Testis (tissue), 5 donors: ENCODE results near the gene SLC39A12. TPM values are rescaled to one million over a fixed set of nuclear protein-coding genes. Genes with fewer than 3 reads are reported as not detected.

Source experiments
- DNase-seq: peaks from one replicate; pipeline ENCODE4 v3.0.0-alpha.2; 2019
- H3K27ac ChIP-seq, 2 donors: fragments of 200-600 bp; sonication (generic); one replicate each; pipeline ENCODE4 v1.5.1; 2019
- H3K27me3 ChIP-seq: fragments of 200-600 bp; sonication (generic); one replicate; pipeline ENCODE4 v1.5.1; 2019
- H3K36me3 ChIP-seq: fragments of 200-600 bp; sonication (generic); one replicate; pipeline ENCODE4 v1.5.1; 2017; ENCODE audit warnings: low read depth; ENCODE audit errors: missing control alignments
- H3K4me1 ChIP-seq: fragments of 200-600 bp; sonication (generic); one replicate; pipeline ENCODE4 v1.5.1; 2019
- H3K4me3 ChIP-seq, 2 donors: fragments of 200-600 bp; sonication (generic); one replicate each; pipeline ENCODE4 v1.5.1; 2017 to 2019
- H3K9me3 ChIP-seq: fragments of 200-600 bp; sonication (generic); one replicate; pipeline ENCODE4 v1.5.1; 2017
- POLR2A ChIP-seq: fragments of 450-650 bp; IDR thresholded peaks from one replicate; pipeline ENCODE4 v1.6.1; 2017; ENCODE audit warnings: antibody characterized with exemption, mild to moderate bottlenecking, moderate library complexity
- WGBS, 2 donors: methylation state at CpG; one replicate each; pipeline ENCODE4 v1.1.5; 2018; 5-methylcytosine and 5-hydroxymethylcytosine counted together
- intact Hi-C: fragments of 100-400 bp; cut with DNase I; formaldehyde crosslinking; loops from one replicate; pipeline ENCODE4 v1.15.1; 2023; ENCODE audit warnings: low total_unique reads
- long read RNA-seq, 2 donors: transcript quantifications; one replicate each; lab custom pipeline, GENCODE V29; 2026
- polyA plus RNA-seq: library from polyadenylated mRNA; stranded (reverse); fragments of 350-450 nt; fragmentation: Illumina TruSeq; extraction: RNeasy Lipid Tissue Mini Kit (QIAGEN cat#74804); gene quantifications from one replicate; pipeline ENCODE4 v1.2.3, GENCODE V29; 2014; ENCODE audit warnings: low read depth, low replicate concordance; ENCODE audit not compliant: insufficient read depth
- total RNA-seq, 2 donors: library from RNA; depleted of rRNA; stranded (reverse); fragments of >200 nt; gene quantifications; one replicate each; pipeline ENCODE4 v1.2.3, GENCODE V29; 2016
- TF ChIP-seq, protein P1 (sequence below), 3 experiments: fragments of 450-650 bp in 2 of 3; fragments of 200-600 bp in 1 of 3; sonication (generic) in 1 of 3; IDR thresholded peaks; one replicate each; pipeline ENCODE4 v1.5.1; 2016 to 2019; ENCODE audit warnings: antibody characterized with exemption in 3 of 3, mild to moderate bottlenecking in 2 of 3, moderate library complexity in 1 of 3

SLC39A12 gene
- total RNA-seq (under 1 TPM; 0.47 to 0.68 TPM), polyA plus RNA-seq (0.38 TPM)
- long read RNA-seq, donor 1, result 0 reads
- long read RNA-seq, donor 2, result 0 reads

GRCh38 chr10:17951868-17952371 lies at the start of gene SLC39A12:
TSS of gene SLC39A12 (plus strand) at chr10:17951918. CDS start at chr10:17953277, 1,359 bp downstream.
- Histone ChIP-seq H3K27me3 (no peaks in the 10 kb centered on the region), H3K9me3 (no peaks in the 10 kb centered on the region), H3K36me3 (no peaks in the 10 kb centered on the region), H3K4me3 (peak within 1 kb of the TSS in 1 of 2 donors; percentile 42), H3K27ac (no peak within 1 kb of the TSS), H3K4me1 (no peaks in the 10 kb centered on the region)
- no peak for TF ChIP-seq POLR2A
- TF ChIP-seq, protein P1, sequence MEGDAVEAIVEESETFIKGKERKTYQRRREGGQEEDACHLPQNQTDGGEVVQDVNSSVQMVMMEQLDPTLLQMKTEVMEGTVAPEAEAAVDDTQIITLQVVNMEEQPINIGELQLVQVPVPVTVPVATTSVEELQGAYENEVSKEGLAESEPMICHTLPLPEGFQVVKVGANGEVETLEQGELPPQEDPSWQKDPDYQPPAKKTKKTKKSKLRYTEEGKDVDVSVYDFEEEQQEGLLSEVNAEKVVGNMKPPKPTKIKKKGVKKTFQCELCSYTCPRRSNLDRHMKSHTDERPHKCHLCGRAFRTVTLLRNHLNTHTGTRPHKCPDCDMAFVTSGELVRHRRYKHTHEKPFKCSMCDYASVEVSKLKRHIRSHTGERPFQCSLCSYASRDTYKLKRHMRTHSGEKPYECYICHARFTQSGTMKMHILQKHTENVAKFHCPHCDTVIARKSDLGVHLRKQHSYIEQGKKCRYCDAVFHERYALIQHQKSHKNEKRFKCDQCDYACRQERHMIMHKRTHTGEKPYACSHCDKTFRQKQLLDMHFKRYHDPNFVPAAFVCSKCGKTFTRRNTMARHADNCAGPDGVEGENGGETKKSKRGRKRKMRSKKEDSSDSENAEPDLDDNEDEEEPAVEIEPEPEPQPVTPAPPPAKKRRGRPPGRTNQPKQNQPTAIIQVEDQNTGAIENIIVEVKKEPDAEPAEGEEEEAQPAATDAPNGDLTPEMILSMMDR (IDR thresholded peaks at IDR 0.05), result no peak
- intact Hi-C loops, result no loop called here
- no peak for DNase-seq
- WGBS, 2 donors, result 53 to 57% methylated on average over 3 of the region's 3 CpGs

- DNase-seq, result no peak
- no peaks in the 10 kb centered on the region for H3K36me3 ChIP-seq
- no peak overlapping the region for H3K27ac ChIP-seq
- H3K27me3 ChIP-seq, result no peaks in the 10 kb centered on the region
- no peaks in the 10 kb centered on the region for H3K9me3 ChIP-seq
- no peak overlapping the region for H3K4me3 ChIP-seq
- no peaks in the 10 kb centered on the region for H3K4me1 ChIP-seq
- TF ChIP-seq, protein P1 (IDR thresholded peaks at IDR 0.05), result no peak
- no peak for TF ChIP-seq POLR2A
- 59 to 64% methylated on average over 2 of the region's 2 CpGs for WGBS, 2 donors
- intact Hi-C loops, result no loop called here
Observed at GRCh38 chr10:17904564-17904963, 47.2 kb upstream of the SLC39A12 start.

DNA sequence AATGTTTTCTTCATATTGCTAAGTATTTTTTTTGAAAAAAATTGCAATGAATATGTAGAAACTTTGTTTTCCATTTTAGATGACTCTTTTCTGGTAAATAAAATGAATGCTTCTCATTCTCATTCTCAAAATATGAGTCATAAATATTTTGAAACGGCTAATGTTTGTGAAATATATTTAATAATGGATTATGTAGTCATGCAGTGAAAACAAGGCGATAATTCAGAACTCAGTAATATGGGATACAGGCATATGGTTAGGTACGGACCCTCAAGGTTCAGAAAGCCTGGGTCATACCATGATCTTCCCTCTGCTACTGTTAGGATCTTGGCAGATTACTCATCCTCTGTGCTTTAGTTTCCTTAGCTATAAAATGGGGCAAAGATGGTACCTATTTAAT lies 46.2 kb upstream of the SLC39A12 start:
- intact Hi-C loops, result no loop called here
- DNase-seq, result no peak
- H3K27ac ChIP-seq, result no peak overlapping the region
- no peaks in the 10 kb centered on the region for H3K27me3 ChIP-seq
- H3K4me3 ChIP-seq, result no peak overlapping the region
- H3K36me3 ChIP-seq, result no peaks in the 10 kb centered on the region
- TF ChIP-seq, protein P1 (IDR thresholded peaks at IDR 0.05), result no peak
- TF ChIP-seq POLR2A, result no peak
- 86 to 95% methylated on average over 3 of the region's 3 CpGs for WGBS, 2 donors
- no peaks in the 10 kb centered on the region for H3K4me1 ChIP-seq
- H3K9me3 ChIP-seq, result no peaks in the 10 kb centered on the region

GRCh38 chr10:17906002-17906401 lies 45.7 kb upstream of the SLC39A12 start:
- DNase-seq, result no peak
- Histone ChIP-seq H3K4me3 (no peak overlapping the region), H3K36me3 (no peaks in the 10 kb centered on the region), H3K27me3 (no peaks in the 10 kb centered on the region), H3K27ac (no peak overlapping the region), H3K9me3 (no peaks in the 10 kb centered on the region), H3K4me1 (no peaks in the 10 kb centered on the region)
- intact Hi-C loops, result no loop called here
- TF ChIP-seq, protein P1 (IDR thresholded peaks at IDR 0.05), result no peak
- no peak for TF ChIP-seq POLR2A
- 64 to 67% methylated on average over 1 of the region's 1 CpG for WGBS, 2 donors

DNA sequence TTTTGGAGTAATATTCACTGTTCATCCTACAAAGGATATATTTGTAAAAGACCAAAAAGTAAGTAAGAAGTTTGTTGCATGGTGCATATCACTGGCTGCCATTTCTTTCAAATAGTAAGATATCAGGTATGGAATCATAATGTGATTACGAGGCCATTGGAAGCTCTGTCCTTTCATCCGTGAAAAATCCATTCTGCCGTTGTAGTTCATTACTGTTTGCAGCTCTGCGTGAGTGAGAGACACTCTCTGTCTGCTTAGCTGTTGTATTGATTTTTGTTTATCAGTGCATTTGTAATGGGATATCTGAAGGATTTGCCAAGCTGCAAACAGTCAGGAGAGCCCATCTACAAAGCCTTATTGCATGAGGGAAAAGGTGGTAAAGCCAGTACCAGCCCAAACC lies 44.1 kb upstream of the SLC39A12 start:
- H3K4me1 ChIP-seq, result no peaks in the 10 kb centered on the region
- WGBS, 2 donors, result 93% methylated on average over 4 of the region's 4 CpGs
- H3K4me3 ChIP-seq, result no peak overlapping the region
- H3K27ac ChIP-seq, result no peak overlapping the region
- H3K27me3 ChIP-seq, result no peaks in the 10 kb centered on the region
- no peaks in the 10 kb centered on the region for H3K9me3 ChIP-seq
- intact Hi-C loops, result no loop called here
- no peaks in the 10 kb centered on the region for H3K36me3 ChIP-seq
- TF ChIP-seq, protein P1 (IDR thresholded peaks at IDR 0.05), result no peak
- DNase-seq, result no peak
